SKM-1 treated with dmso at 0.1 percent for 144 hours (cell line): Measurements from ENCODE around the gene RHO.

Experiments used
- DNase-seq: peaks from one replicate; lab custom pipeline; 2025; ENCODE audit not compliant: unreplicated experiment; lab: John Stamatoyannopoulos, UW

RHO gene

DNA sequence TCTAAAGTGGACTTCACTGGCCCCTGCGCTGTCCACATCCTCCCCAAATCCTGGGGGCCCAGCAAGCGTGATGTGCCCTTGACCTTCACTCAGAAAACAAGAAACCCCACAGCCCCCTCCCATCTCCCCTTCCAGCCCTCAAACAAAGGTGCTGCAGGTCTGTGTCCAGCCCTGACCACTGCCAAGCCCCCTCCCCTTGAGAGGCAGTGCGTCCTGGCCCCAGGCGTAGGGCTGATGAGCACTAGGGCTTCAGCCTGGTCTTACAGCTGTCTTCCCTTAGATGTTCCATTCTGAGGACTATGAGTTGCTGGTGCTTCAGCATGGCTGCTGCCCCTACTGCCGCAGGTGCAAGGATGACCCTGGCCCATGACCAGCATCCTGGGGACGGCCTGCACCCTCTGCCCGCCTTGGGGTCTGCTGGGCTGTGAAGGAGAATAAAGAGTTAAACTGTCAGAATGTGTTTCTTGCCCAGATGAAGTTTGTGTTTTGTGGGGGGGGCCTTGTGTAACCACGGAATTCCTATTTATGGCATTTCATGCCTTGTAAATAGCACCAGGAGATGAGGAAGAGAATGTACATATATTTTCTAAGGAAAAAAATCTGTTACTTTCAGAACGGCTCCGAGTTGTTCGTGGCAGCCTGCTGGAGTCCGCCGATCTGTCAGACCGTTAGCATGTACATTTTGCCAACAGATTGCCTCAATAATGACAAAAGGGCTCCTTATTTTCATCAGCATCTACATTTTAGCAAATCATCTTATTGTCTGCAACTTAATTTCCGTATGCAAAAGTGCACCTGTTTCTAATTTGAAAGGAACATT is 8.3 kb upstream of the RHO start:
- no peak for DNase-seq

DNA sequence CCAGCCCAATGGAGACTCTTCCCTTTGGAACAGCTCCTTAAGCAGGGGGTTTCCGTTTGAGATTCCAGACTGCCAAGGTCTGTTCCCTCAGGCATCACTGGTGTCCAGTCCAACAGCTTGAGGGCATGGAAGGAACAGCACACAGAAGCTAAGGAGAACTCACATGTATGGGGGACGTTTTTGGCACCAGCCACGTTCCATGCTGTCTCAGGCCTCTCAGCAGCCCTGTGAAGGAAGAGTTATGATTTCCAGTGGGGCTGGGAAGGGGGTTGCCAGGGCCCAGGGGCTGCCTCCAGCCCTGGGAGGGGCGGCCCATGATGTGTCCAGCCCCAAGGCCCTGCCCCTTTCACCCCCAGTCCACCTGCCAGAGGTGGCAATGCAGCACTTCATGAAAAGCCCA is 7.5 kb upstream of the RHO start:
- no peak for DNase-seq

DNA sequence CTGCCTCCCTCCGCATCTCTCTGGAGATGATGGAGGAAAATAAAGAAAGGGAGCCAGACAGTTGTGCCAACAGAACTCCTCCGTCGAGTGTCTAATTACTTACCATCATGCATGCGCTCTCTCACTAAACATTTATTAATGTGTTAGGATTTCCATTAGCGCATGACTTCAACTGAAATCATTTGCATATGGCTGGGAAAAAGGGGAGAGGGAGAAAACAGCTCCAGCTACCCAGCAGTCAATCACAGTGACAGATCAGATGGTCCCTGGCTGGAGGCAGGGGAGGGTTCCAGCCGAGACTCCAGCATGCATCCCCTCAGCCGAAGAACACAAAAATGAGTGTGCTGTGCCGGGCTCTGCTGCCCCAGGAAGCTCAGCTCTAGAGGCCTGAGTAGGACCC is 6.8 kb upstream of the RHO start:
- no peak for DNase-seq

DNA sequence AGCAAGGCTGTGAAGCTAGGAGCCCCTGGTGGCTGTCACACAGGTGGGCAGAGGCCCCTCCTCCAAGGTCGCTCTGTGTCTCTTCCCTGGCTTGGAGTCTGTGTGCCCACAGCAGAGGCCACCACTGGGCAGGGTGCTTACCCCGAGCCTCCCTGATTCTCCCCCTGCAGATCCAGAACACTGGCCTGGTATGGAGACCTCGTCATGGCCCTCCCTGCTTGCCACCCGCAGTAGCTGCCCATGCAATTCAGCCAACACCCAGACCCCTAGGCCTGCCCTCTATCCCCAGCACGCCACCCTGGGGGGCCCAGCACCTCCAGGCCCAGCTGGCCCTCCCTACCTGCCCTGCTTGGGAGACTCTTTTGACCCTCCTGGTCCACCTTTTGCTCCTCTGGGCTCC is 5.5 kb upstream of the RHO start:
- no peak for DNase-seq

DNA sequence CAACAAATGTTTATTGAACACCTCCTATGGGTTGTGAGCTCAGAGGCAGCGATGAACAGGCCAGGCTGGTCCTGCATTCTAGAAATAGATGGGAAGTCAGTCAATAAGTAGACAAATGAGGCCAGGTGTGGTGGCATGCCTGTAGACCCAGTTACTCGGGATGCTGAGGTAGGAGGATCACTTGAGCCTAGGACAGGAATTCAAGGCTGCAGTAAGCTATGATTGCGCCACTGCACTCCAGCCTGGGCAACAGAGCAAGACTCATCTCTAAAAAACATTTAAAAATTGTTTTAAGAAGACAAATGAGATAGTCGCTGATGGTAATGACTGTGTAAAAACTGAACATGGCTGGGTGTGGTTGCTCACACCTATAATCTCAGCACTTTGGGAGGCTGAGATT is 4.4 kb upstream of the RHO start:
- DNase-seq = no peak

DNA sequence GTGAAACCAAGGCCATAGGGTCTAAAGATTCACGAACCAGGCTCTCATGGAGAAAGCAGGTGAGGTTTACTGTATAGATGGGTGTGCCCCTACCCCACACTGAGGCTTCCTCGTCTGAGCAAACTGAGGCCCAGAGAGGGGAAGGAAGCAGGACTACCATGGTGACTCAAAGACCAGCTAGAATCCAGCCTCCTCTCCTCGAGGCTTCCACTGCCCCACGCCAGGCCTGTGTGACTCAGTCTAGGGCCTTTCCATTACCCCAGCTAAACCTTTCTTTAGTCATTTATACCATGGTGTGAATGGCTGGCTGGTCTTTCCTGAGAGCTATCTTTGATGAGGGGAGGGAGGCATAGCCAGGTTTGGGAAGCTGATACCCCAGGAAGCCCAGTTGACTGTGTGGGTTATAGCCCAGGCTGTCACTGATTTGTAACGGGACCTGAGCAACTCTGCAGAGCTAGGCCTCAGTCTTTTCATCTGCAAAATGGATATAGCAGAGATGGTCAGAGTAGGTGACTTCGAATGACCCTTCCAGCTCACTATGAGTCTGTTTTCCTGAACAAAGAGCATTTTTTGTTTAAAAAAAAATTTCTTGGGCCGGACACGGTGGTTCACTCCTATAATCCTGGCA is 3.0 kb upstream of the RHO start:
- DNase-seq = no peak

DNA sequence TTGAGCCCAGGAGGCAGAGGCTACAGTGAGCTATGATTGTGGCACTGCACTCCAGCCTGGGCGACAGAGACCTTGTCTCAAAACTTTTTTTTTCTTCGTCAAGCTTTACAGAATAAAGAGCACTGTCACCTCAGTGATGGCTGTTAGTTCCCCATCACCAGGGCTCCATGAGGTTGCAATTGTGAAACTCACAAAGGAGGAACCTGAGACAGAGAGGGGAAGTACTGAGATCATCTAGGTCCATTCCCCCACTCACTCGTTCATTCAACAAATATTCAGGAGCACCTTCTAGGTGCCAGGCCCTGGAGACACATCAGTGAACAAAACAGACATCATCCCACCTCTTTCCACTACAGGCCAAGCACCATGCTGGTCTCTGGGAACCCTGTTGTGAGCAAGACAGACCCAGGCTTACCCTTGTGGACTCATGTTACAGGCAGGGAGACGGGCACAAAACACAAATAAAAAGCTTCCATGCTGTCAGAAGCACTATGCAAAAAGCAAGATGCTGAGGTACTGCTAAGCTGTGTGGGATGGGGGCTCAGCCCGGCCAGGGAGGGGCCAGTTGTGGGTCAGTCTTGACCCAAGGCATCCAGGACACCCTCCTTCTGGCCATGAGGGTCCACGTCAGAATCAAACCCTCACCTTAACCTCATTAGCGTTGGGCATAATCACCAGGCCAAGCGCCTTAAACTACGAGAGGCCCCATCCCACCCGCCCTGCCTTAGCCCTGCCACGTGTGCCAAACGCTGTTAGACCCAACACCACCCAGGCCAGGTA is 2.1 kb upstream of the RHO start:
- DNase-seq = peak; percentile 97

DNA sequence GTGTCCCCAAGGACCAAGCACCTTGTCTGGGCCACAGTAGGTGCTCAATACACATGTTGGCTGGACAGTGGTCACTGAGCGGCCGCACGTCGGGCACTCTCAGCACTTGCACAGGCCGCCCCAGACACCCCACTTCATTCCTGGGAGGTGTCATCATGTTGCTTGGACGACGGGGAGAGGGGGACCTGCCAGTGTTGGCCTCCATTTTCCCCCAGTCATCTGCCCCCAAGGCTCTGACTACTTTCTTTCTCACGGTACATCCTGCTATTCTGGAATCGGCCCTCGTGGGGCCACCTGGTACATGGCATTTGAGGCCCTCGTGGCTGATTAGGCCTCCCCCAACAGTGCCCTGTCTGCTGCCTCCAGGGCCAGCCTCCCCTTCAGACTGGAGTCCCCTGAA is 1.2 kb upstream of the RHO start:
- no peak for DNase-seq

DNA sequence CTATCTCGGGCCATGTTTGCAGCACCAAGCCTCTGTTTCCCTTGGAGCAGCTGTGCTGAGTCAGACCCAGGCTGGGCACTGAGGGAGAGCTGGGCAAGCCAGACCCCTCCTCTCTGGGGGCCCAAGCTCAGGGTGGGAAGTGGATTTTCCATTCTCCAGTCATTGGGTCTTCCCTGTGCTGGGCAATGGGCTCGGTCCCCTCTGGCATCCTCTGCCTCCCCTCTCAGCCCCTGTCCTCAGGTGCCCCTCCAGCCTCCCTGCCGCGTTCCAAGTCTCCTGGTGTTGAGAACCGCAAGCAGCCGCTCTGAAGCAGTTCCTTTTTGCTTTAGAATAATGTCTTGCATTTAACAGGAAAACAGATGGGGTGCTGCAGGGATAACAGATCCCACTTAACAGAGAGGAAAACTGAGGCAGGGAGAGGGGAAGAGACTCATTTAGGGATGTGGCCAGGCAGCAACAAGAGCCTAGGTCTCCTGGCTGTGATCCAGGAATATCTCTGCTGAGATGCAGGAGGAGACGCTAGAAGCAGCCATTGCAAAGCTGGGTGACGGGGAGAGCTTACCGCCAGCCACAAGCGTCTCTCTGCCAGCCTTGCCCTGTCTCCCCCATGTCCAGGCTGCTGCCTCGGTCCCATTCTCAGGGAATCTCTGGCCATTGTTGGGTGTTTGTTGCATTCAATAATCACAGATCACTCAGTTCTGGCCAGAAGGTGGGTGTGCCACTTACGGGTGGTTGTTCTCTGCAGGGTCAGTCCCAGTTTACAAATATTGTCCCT is 1.2 kb downstream of the RHO start:
- no peak for DNase-seq

DNA sequence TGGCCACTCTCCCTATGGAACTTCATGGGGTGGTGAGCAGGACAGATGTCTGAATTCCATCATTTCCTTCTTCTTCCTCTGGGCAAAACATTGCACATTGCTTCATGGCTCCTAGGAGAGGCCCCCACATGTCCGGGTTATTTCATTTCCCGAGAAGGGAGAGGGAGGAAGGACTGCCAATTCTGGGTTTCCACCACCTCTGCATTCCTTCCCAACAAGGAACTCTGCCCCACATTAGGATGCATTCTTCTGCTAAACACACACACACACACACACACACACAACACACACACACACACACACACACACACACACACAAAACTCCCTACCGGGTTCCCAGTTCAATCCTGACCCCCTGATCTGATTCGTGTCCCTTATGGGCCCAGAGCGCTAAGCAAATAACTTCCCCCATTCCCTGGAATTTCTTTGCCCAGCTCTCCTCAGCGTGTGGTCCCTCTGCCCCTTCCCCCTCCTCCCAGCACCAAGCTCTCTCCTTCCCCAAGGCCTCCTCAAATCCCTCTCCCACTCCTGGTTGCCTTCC is 1.9 kb downstream of the RHO start:
- DNase-seq = no peak

DNA sequence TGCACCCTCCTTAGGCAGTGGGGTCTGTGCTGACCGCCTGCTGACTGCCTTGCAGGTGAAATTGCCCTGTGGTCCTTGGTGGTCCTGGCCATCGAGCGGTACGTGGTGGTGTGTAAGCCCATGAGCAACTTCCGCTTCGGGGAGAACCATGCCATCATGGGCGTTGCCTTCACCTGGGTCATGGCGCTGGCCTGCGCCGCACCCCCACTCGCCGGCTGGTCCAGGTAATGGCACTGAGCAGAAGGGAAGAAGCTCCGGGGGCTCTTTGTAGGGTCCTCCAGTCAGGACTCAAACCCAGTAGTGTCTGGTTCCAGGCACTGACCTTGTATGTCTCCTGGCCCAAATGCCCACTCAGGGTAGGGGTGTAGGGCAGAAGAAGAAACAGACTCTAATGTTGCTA is 2.4 kb downstream of the RHO start:
- DNase-seq = no peak

DNA sequence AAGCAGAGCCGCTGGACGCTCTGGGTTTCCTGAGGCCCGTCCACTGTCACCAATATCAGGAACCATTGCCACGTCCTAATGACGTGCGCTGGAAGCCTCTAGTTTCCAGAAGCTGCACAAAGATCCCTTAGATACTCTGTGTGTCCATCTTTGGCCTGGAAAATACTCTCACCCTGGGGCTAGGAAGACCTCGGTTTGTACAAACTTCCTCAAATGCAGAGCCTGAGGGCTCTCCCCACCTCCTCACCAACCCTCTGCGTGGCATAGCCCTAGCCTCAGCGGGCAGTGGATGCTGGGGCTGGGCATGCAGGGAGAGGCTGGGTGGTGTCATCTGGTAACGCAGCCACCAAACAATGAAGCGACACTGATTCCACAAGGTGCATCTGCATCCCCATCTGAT is 3.3 kb downstream of the RHO start:
- no peak for DNase-seq

DNA sequence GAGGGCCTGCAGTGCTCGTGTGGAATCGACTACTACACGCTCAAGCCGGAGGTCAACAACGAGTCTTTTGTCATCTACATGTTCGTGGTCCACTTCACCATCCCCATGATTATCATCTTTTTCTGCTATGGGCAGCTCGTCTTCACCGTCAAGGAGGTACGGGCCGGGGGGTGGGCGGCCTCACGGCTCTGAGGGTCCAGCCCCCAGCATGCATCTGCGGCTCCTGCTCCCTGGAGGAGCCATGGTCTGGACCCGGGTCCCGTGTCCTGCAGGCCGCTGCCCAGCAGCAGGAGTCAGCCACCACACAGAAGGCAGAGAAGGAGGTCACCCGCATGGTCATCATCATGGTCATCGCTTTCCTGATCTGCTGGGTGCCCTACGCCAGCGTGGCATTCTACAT is 3.8 kb downstream of the RHO start:
- no peak for DNase-seq

DNA sequence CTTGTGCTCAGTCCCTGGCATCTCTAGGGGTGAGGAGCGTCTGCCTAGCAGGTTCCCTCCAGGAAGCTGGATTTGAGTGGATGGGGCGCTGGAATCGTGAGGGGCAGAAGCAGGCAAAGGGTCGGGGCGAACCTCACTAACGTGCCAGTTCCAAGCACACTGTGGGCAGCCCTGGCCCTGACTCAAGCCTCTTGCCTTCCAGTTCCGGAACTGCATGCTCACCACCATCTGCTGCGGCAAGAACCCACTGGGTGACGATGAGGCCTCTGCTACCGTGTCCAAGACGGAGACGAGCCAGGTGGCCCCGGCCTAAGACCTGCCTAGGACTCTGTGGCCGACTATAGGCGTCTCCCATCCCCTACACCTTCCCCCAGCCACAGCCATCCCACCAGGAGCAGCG is 5.0 kb downstream of the RHO start:
- DNase-seq = no peak

DNA sequence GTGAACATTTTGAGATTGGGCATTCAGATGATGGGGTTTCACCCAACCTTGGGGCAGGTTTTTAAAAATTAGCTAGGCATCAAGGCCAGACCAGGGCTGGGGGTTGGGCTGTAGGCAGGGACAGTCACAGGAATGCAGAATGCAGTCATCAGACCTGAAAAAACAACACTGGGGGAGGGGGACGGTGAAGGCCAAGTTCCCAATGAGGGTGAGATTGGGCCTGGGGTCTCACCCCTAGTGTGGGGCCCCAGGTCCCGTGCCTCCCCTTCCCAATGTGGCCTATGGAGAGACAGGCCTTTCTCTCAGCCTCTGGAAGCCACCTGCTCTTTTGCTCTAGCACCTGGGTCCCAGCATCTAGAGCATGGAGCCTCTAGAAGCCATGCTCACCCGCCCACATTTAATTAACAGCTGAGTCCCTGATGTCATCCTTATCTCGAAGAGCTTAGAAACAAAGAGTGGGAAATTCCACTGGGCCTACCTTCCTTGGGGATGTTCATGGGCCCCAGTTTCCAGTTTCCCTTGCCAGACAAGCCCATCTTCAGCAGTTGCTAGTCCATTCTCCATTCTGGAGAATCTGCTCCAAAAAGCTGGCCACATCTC is 6.1 kb downstream of the RHO start:
- DNase-seq = no peak

DNA sequence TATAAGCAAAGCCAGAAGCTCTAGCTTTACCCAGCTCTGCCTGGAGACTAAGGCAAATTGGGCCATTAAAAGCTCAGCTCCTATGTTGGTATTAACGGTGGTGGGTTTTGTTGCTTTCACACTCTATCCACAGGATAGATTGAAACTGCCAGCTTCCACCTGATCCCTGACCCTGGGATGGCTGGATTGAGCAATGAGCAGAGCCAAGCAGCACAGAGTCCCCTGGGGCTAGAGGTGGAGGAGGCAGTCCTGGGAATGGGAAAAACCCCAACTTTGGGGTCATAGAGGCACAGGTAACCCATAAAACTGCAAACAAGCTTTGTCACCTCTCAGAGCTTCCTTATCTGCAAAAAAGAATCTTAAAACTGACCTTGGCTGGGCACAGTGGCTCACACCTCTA is 6.6 kb downstream of the RHO start:
- no peak for DNase-seq

DNA sequence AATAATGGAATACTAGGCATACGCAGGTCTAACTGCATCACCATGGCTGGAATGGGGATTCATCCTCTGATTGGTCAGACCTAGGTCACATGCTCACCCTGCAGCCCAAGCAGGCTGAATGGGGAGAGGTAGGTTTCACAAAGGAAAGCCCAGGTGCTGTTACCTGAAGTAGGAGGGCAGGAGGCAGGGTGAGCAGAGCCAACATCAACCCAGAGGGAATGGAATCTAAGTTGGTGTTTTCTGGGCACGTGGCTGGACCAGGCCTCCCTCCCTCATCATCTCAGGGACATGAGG is 7.9 kb downstream of the RHO start:
- no peak for DNase-seq

DNA sequence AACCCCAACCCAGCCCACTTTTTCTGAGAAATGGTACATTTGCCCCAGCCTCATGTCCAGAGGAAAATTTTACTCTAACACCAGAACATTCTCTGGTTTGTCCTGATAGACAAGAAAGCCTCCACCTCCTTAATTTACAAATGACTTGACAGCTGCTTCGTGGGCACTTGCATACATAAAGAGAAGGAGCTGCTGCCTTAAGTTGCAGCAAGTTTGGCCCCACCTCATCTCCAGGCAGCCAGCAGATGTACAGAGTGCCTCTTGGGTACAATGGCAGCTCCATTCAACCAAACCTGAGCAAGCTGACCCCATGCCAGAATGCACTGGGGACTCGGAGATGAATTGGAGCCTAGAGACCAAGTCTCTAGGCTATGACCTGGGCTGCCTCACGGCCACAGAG is 8.4 kb downstream of the RHO start:
- DNase-seq = no peak

DNA sequence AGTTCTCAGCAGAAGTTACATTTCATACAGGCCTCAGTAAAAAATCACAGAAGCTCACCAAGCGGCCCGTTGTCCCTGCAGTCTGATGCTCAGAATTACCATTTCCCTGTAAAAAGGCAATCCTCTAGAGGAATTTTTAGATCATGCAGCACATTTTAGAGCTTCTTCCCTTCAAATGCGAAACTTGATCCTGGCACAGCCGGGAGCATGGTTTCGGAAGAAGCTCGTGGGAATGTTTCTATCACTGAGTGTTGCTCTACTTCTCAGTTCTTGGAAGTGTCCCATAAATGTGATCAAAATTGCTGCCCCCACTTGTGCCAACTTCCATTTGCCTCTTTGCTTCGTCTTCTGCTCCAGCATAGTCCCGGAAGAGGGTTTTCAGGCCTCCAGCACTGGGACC is 10.8 kb downstream of the RHO start:
- no peak for DNase-seq

DNA sequence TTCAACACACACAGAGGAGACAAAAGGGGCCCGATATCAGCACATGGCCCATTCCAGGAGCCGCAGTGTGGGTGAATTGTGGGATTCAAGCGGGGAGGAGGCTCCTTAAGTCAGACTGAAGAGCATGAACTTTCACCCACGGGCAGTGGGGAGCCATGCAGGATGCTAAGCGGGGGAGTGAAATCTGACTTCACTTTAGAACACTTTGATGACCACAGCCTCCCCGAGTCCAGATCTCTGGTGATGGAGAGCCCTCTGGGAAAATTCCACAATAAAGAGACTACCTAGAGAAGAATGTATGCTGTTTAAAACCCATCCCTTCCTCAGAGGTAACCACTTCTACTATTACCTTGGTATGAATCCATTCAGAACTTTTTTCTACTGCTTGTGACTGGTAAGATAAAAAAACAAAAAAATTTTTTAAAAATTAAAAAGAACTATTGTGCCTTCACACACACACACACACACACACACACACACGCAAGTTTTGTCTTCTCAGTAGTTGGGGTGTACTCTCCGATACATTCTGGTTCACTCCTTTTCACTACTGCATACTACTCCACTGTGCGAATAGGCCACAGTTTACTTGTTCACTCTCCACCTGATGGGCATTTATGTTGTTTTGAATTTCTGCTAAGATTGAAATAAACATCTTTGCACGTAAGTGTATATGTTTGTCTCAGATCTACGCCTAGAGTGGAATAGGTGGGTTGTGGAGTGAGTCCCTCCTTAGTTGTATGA is 12.5 kb downstream of the RHO start:
- DNase-seq = no peak
